GM23338 (cell line): Measurements from ENCODE around the gene OR10D3. TPM values are rescaled to one million over a fixed set of nuclear protein-coding genes. Genes with fewer than 3 reads are reported as not detected.

Source experiments
- ATAC-seq: fragments of 200-7000 bp; cut with Tn5 transposase; 3 replicates; pipeline ENCODE4 v1.9.1; 2020
- DNase-seq: peaks from one replicate; pipeline ENCODE4 v3.0.0-alpha.2; 2015; ENCODE audit warnings: low spot score
- H2AFZ ChIP-seq: fragments of 200-600 bp; sonication (generic); 2 replicates; pipeline ENCODE4 v1.8.0; 2016; ENCODE audit warnings: antibody characterized with exemption, mild to moderate bottlenecking, moderate library complexity
- H3F3A ChIP-seq: fragments of 200-600 bp; sonication (generic); replicated peaks from 2 replicates; pipeline ENCODE4 v1.8.0; 2017; ENCODE audit warnings: antibody characterized with exemption, mixed run types, low read depth
- H3K27ac ChIP-seq: fragments of 200-600 bp; sonication (generic); 2 replicates; pipeline ENCODE4 v1.6.1; 2016; ENCODE audit warnings: low read depth
- H3K27me3 ChIP-seq: fragments of 200-600 bp; sonication (generic); 2 replicates; pipeline ENCODE4 v1.8.0; 2016; ENCODE audit warnings: mild to moderate bottlenecking, mixed run types, moderate library complexity; ENCODE audit not compliant: insufficient read depth
- H3K36me3 ChIP-seq: fragments of 200-600 bp; sonication (generic); 2 replicates; pipeline ENCODE4 v1.8.0; 2016; ENCODE audit warnings: mild to moderate bottlenecking; ENCODE audit not compliant: insufficient read depth
- H3K4me1 ChIP-seq: fragments of 200-600 bp; sonication (generic); 2 replicates; pipeline ENCODE4 v1.8.0; 2016; ENCODE audit warnings: mild to moderate bottlenecking, moderate library complexity; ENCODE audit not compliant: insufficient read depth
- H3K4me2 ChIP-seq: fragments of 200-600 bp; sonication (generic); 2 replicates; pipeline ENCODE4 v1.7.1; 2017; ENCODE audit warnings: mixed run types
- H3K4me3 ChIP-seq: fragments of 200-600 bp; sonication (generic); 2 replicates; pipeline ENCODE4 v1.6.1; 2016; ENCODE audit warnings: mixed run types
- H3K79me2 ChIP-seq: fragments of 200-600 bp; sonication (generic); replicated peaks from 2 replicates; pipeline ENCODE4 v1.8.0; 2017; ENCODE audit warnings: mild to moderate bottlenecking; ENCODE audit not compliant: insufficient read depth
- H3K9me2 ChIP-seq: fragments of 200-600 bp; sonication (generic); 2 replicates; pipeline ENCODE4 v1.8.0; 2017; ENCODE audit not compliant: insufficient read depth
- H4K20me1 ChIP-seq: fragments of 200-600 bp; sonication (generic); replicated peaks from 2 replicates; pipeline ENCODE4 v1.8.0; 2017; ENCODE audit warnings: mild to moderate bottlenecking; ENCODE audit not compliant: insufficient read depth
- H3K27ac Mint-ChIP-seq: 2 replicates; pipeline ENCODE4 v1.8.0; 2020; ENCODE audit warnings: inconsistent platforms, mild to moderate bottlenecking, moderate library complexity, mixed read lengths
- H3K27me3 Mint-ChIP-seq: 3 replicates; pipeline ENCODE4 v1.8.0; 2022; ENCODE audit warnings: low read depth, mild to moderate bottlenecking, moderate library complexity, mixed read lengths, inconsistent platforms; ENCODE audit not compliant: insufficient read depth, poor library complexity
- H3K36me3 Mint-ChIP-seq: 3 replicates; pipeline ENCODE4 v1.8.0; 2021; ENCODE audit warnings: low read depth, mild to moderate bottlenecking, inconsistent platforms, moderate library complexity, mixed read lengths
- H3K4me1 Mint-ChIP-seq: 3 replicates; pipeline ENCODE4 v1.8.0; 2020; ENCODE audit warnings: mild to moderate bottlenecking, inconsistent platforms, mixed read lengths
- H3K4me3 Mint-ChIP-seq: 3 replicates; pipeline ENCODE4 v1.8.0; 2021; ENCODE audit warnings: moderate library complexity, mild to moderate bottlenecking, inconsistent platforms, mixed read lengths
- H3K9me3 Mint-ChIP-seq: 3 replicates; pipeline ENCODE4 v1.8.0; 2020; ENCODE audit warnings: moderate library complexity, mild to moderate bottlenecking, inconsistent platforms, mixed read lengths
- CREB1 ChIP-seq: fragments of 250-450 bp; sonication (Bioruptor Pico); IDR thresholded peaks from 2 replicates; pipeline ENCODE4 v1.5.0; 2020; ENCODE audit warnings: low read depth, mild to moderate bottlenecking, moderate library complexity
- CTCF ChIP-seq, 2 experiments: fragments of 200-600 bp in 1 of 2; sonication (generic) in 1 of 2; conservative IDR thresholded peaks; 2 replicates each; pipeline versions ENCODE4 v1.5.1 to v1.6.1; 2016 to 2017; ENCODE audit warnings: antibody characterized with exemption in 2 of 2, low read depth in 2 of 2, mild to moderate bottlenecking in 2 of 2, moderate library complexity in 1 of 2
- ETS1 ChIP-seq: IDR thresholded peaks from 2 replicates; pipeline ENCODE4 v1.6.1; 2016; ENCODE audit warnings: antibody characterized with exemption
- EZH2 ChIP-seq: fragments of 200-600 bp; sonication (generic); IDR thresholded peaks from one replicate; pipeline ENCODE4 v1.8.0; 2017; ENCODE audit warnings: antibody characterized with exemption, mild to moderate bottlenecking, low read depth; ENCODE audit not compliant: unreplicated experiment
- EZH2phosphoT487 ChIP-seq: fragments of 200-600 bp; sonication (generic); IDR thresholded peaks from one replicate; pipeline ENCODE4 v1.8.1; 2018; ENCODE audit warnings: antibody characterized with exemption; ENCODE audit not compliant: unreplicated experiment
- JUNB ChIP-seq: IDR thresholded peaks from one replicate; pipeline ENCODE4 v1.6.1; 2016; ENCODE audit warnings: antibody characterized with exemption; ENCODE audit not compliant: unreplicated experiment
- NANOG ChIP-seq: IDR thresholded peaks from 2 replicates; pipeline ENCODE4 v1.6.1; 2016; ENCODE audit warnings: antibody characterized with exemption, borderline replicate concordance
- POLR2AphosphoS5 ChIP-seq: IDR thresholded peaks from 2 replicates; pipeline ENCODE4 v1.6.1; 2016; ENCODE audit warnings: antibody characterized with exemption, low read depth
- REST ChIP-seq: IDR thresholded peaks from one replicate; pipeline ENCODE4 v1.6.1; 2018; ENCODE audit warnings: antibody characterized with exemption; ENCODE audit not compliant: unreplicated experiment
- STAT1 ChIP-seq: IDR thresholded peaks from one replicate; pipeline ENCODE4 v1.6.1; 2016; ENCODE audit warnings: antibody characterized with exemption; ENCODE audit not compliant: unreplicated experiment
- ZNF114 ChIP-seq: fragments of 250-450 bp; sonication (Bioruptor Pico); IDR thresholded peaks from 2 replicates; pipeline ENCODE4 v1.5.0; 2020; ENCODE audit warnings: mild to moderate bottlenecking, moderate library complexity
- ZNF331 ChIP-seq: fragments of 250-450 bp; sonication (Bioruptor Pico); IDR thresholded peaks from 2 replicates; pipeline ENCODE4 v1.5.0; 2020; ENCODE audit warnings: low read depth, mild to moderate bottlenecking, moderate library complexity
- ZNF462 ChIP-seq: fragments of 250-450 bp; sonication (Bioruptor Pico); IDR thresholded peaks from 2 replicates; pipeline ENCODE4 v1.5.0; 2020; ENCODE audit warnings: mild to moderate bottlenecking, moderate library complexity
- polyA plus RNA-seq: library from polyadenylated mRNA; unstranded; fragments of >200 nt; fragmentation: Nextera tagmentation; extraction: Ambion mirVana; gene quantifications from 2 replicates; pipeline ENCODE4 v1.2.1, GENCODE V29; 2016
- total RNA-seq: library from RNA; depleted of rRNA; stranded (reverse); fragments of >200 nt; shearing (Covaris generic); gene quantifications from 2 replicates; pipeline ENCODE4 v1.2.3, GENCODE V29; 2014

Gene OR10D3
- total and polyA plus RNA-seq, 2 experiments from 2014 or later: not detected

GRCh38 chr11:124194293-124195188 lies 11.4 kb downstream of the OR10D3 start:
- ATAC-seq (peak; percentile 47), DNase-seq (peak; percentile 1)
- peaks cover 23% of the 10 kb centered on the region for H3K4me1 ChIP-seq
- H3K9me3 Mint-ChIP-seq: no peaks in the 10 kb centered on the region
- TF ChIP-seq ZNF331 (CRISPR knock-in tag) (no peak), JUNB (no peak), CREB1 (CRISPR knock-in tag) (no peak), NANOG (no peak), ZNF462 (CRISPR knock-in tag) (no peak), REST (no peak), POLR2AphosphoS5 (no peak), ZNF114 (no peak), EZH2 (no peak), EZH2phosphoT487 (no peak), ETS1 (no peak), STAT1 (no peak), CTCF (conservative IDR thresholded peaks at IDR 0.05; ENCODE audit: low read depth in 2 of 2) (no peak)
- no peaks in the 10 kb centered on the region for H3K9me2 ChIP-seq
- H3K27ac ChIP-seq: no peak overlapping the region
- H3K79me2 ChIP-seq: no peaks in the 10 kb centered on the region
- H3K27me3 ChIP-seq: peaks cover 28% of the 10 kb centered on the region
- peak overlapping the region; percentile 48; the same call in 1 of the 2 replicates for H2AFZ ChIP-seq
- no peak overlapping the region for H3K4me3 Mint-ChIP-seq
- H4K20me1 ChIP-seq: no peaks in the 10 kb centered on the region
- peaks cover 16% of the 10 kb centered on the region for H3K27me3 Mint-ChIP-seq
- no peak overlapping the region for H3K27ac Mint-ChIP-seq
- H3K36me3 Mint-ChIP-seq: no peaks in the 10 kb centered on the region
- H3F3A ChIP-seq: no peaks in the 10 kb centered on the region
- H3K4me2 ChIP-seq: no peak overlapping the region
- H3K4me1 Mint-ChIP-seq: peaks cover 28% of the 10 kb centered on the region
- no peaks in the 10 kb centered on the region for H3K36me3 ChIP-seq
- no peak overlapping the region for H3K4me3 ChIP-seq
